Measurements from ENCODE around the gene TNS3. TPM values are rescaled to one million over a fixed set of nuclear protein-coding genes. Genes with fewer than 3 reads are reported as not detected.

TNS3 gene
- total and polyA plus RNA-seq, 2 donors (not counting 3 experiments of a cell fraction or from before 2014, with no cell fraction given): 10.4 to 45.1 TPM

- no TSS peak for BruUV-seq (replicated peaks)
- intact Hi-C loops (cut with micrococcal nuclease): loop anchor here (10.0 kb wide), 2 partner anchors 325 to 855 kb away; partner anchors contain the start of gene TNS3
- Histone ChIP-seq H3K27ac (ENCODE audit: insufficient read depth, low read depth, low read length) (no peak overlapping the region), H4K20me1 (replicated peaks; ENCODE audit: control insufficient read depth, extremely low read depth, insufficient read depth, low read length) (no peaks in the 10 kb centered on the region), H2AFZ (ENCODE audit: low read depth, low read length) (no peak overlapping the region), H3K9me3 (replicated peaks; ENCODE audit: control insufficient read depth, insufficient read depth, low read length) (no peaks in the 10 kb centered on the region), H3K27me3 (ENCODE audit: control insufficient read depth in 2 of 2, insufficient read depth in 2 of 2, low read length in 2 of 2) (peaks cover 0 to 6% of the 10 kb centered on the region in 2 experiments), H3K4me3 (replicated peaks in 1 of 3; ENCODE audit: insufficient read depth in 1 of 3, low read depth in 1 of 3, low read length in 3 of 3) (no peak overlapping the region), H3K36me3 (ENCODE audit: control insufficient read depth in 2 of 2, extremely low read depth in 1 of 2, insufficient read depth in 2 of 2, low read length in 2 of 2) (no peaks in the 10 kb centered on the region), H3K4me1 (ENCODE audit: control insufficient read depth, extremely low read depth, insufficient read depth, low read length) (no peaks in the 10 kb centered on the region), H3K9me1 (replicated peaks; ENCODE audit: control insufficient read depth, extremely low read depth, insufficient read depth, low read length) (no peaks in the 10 kb centered on the region), H3K79me2 (ENCODE audit: control insufficient read depth, insufficient read depth, low read length) (no peaks in the 10 kb centered on the region), H3K4me2 (ENCODE audit: insufficient read depth, low read length) (no peak overlapping the region), H3K9ac (replicated peaks; ENCODE audit: extremely low read depth, insufficient read depth, low read length) (no peak overlapping the region)
- dilution Hi-C loops (cut with MboI; ENCODE audit: extremely low pct_ligation_motif_present, low sequenced_read_pairs): no loop called here
- TF ChIP-seq POLR2A (IDR thresholded peaks at IDR 0.05; ENCODE audit: low read depth, low read length) (no peak), MAX (IDR thresholded peaks at IDR 0.05; ENCODE audit: insufficient read depth, insufficient read length) (no peak), MYC (IDR thresholded peaks at IDR 0.05; ENCODE audit: low read depth, low read length) (no peak), GATA2 (IDR thresholded peaks at IDR 0.05; ENCODE audit: insufficient read depth, insufficient read length, low read depth, low read length) (no peak)
- no peak for DNase-seq (ENCODE audit: low read depth, low spot score)
- FAIRE-seq: no peak
- POLR2A ChIA-PET: no interaction called here
- CTCF ChIA-PET: interaction anchor here (0.7 to 1.3 kb wide), 2 partner anchors 52 to 176 kb away, joined by 3 to 6 read pairs; no protein-coding TSS in a partner anchor
These were observed 321.6 kb downstream of the TNS3 start for GRCh38 chr7:47260270-47260669.

DNA sequence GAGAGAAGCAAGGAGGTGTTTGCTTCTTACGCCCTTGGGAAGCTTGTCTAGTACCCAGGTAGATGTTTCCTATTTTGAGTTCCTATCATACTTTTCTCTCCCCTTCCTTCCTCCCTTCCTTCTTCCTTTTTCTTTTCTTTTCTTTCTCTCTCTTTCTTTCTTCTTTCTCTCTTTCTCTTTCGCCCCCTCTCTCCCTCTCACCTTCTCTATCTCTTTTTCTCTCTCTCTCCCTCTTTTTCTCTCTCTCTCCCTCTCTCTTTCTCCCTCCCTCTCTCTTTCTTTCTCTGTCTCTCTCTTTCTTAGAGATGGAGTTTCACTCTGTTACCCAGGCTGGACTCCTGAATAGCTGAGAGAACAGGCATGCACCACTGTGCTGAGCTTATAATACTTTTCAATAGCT lies 322.2 kb downstream of the TNS3 start:
- H2AFZ ChIP-seq (ENCODE audit: low read depth, low read length): no peak overlapping the region
- no peaks in the 10 kb centered on the region for H3K9me1 ChIP-seq (replicated peaks; ENCODE audit: control insufficient read depth, extremely low read depth, insufficient read depth, low read length)
- POLR2A ChIA-PET: no interaction called here
- no peaks in the 10 kb centered on the region for H3K9me3 ChIP-seq (replicated peaks; ENCODE audit: control insufficient read depth, insufficient read depth, low read length)
- no peak for FAIRE-seq
- no peak for TF ChIP-seq EZH2 (IDR thresholded peaks at IDR 0.05; ENCODE audit: borderline replicate concordance, low read depth, low read length, severe bottlenecking)
- no peak for TF ChIP-seq MYC (IDR thresholded peaks at IDR 0.05; ENCODE audit: low read depth, low read length)
- TF ChIP-seq JUN (IDR thresholded peaks at IDR 0.05; ENCODE audit: borderline replicate concordance, insufficient read depth, insufficient read length, low read depth): no peak
- no peak for TF ChIP-seq POLR2A (IDR thresholded peaks at IDR 0.05; ENCODE audit: low read depth, low read length)
- no peak for TF ChIP-seq POLR2AphosphoS5 (IDR thresholded peaks at IDR 0.05; ENCODE audit: insufficient read depth, low read depth, low read length)
- TF ChIP-seq, protein P1, sequence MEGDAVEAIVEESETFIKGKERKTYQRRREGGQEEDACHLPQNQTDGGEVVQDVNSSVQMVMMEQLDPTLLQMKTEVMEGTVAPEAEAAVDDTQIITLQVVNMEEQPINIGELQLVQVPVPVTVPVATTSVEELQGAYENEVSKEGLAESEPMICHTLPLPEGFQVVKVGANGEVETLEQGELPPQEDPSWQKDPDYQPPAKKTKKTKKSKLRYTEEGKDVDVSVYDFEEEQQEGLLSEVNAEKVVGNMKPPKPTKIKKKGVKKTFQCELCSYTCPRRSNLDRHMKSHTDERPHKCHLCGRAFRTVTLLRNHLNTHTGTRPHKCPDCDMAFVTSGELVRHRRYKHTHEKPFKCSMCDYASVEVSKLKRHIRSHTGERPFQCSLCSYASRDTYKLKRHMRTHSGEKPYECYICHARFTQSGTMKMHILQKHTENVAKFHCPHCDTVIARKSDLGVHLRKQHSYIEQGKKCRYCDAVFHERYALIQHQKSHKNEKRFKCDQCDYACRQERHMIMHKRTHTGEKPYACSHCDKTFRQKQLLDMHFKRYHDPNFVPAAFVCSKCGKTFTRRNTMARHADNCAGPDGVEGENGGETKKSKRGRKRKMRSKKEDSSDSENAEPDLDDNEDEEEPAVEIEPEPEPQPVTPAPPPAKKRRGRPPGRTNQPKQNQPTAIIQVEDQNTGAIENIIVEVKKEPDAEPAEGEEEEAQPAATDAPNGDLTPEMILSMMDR (IDR thresholded peaks at IDR 0.05; ENCODE audit: extremely low read depth in 1 of 2, insufficient read depth in 1 of 2, low read depth in 1 of 2, low read length in 2 of 2): no peak
- TF ChIP-seq GATA2 (IDR thresholded peaks at IDR 0.05; ENCODE audit: insufficient read depth, insufficient read length, low read depth, low read length): no peak
- no peak for TF ChIP-seq MAX (IDR thresholded peaks at IDR 0.05; ENCODE audit: insufficient read depth, insufficient read length)
- no peak for TF ChIP-seq FOS (IDR thresholded peaks at IDR 0.05; ENCODE audit: borderline replicate concordance, insufficient read depth, low read length)
- H3K79me2 ChIP-seq (ENCODE audit: control insufficient read depth, insufficient read depth, low read length): no peaks in the 10 kb centered on the region
- no peak overlapping the region for H3K27ac ChIP-seq (ENCODE audit: insufficient read depth, low read depth, low read length)
- intact Hi-C loops (cut with micrococcal nuclease) (loop anchor here (10.0 kb wide), 3 partner anchors 325 to 905 kb away; partner anchors contain the start of gene TNS3), dilution Hi-C loops (cut with MboI; ENCODE audit: extremely low pct_ligation_motif_present, low sequenced_read_pairs) (no loop called here)
- no peak overlapping the region for H3K9ac ChIP-seq (replicated peaks; ENCODE audit: extremely low read depth, insufficient read depth, low read length)
- H3K36me3 ChIP-seq (ENCODE audit: control insufficient read depth in 2 of 2, extremely low read depth in 1 of 2, insufficient read depth in 2 of 2, low read length in 2 of 2): no peaks in the 10 kb centered on the region
- H3K27me3 ChIP-seq (ENCODE audit: control insufficient read depth in 2 of 2, insufficient read depth in 2 of 2, low read length in 2 of 2): peaks cover 0 to 6% of the 10 kb centered on the region in 2 experiments
- no TSS peak for BruUV-seq (replicated peaks)
- H3K4me3 ChIP-seq (replicated peaks in 1 of 3; ENCODE audit: insufficient read depth in 1 of 3, low read depth in 1 of 3, low read length in 3 of 3): no peak overlapping the region
- H3K4me2 ChIP-seq (ENCODE audit: insufficient read depth, low read length): no peak overlapping the region
- peaks cover under 1% of the 10 kb centered on the region for H3K4me1 ChIP-seq (ENCODE audit: control insufficient read depth, extremely low read depth, insufficient read depth, low read length)
- H4K20me1 ChIP-seq (replicated peaks; ENCODE audit: control insufficient read depth, extremely low read depth, insufficient read depth, low read length): no peaks in the 10 kb centered on the region
- CTCF ChIA-PET: interaction anchor here (0.7 to 1.9 kb wide), 4 partner anchors 10 to 1337 kb away, joined by 3 to 6 read pairs (median 4); no protein-coding TSS in a partner anchor
- no peak for DNase-seq (ENCODE audit: low read depth, low spot score)

Data from endothelial cell of umbilical vein (primary cell).